NCI-H2081 (cell line): ENCODE data around the gene CDK2AP2.
"Not testable (repeated sequence)": the region's sequence is repeated elsewhere in the genome, so short reads cannot be mapped to it uniquely, and the experiment has no call there.

ENCODE experiments used
- DNase-seq, 2 experiments: peaks; one replicate each; lab custom pipeline; 2025; lab: John Stamatoyannopoulos, UW

Gene CDK2AP2

DNA sequence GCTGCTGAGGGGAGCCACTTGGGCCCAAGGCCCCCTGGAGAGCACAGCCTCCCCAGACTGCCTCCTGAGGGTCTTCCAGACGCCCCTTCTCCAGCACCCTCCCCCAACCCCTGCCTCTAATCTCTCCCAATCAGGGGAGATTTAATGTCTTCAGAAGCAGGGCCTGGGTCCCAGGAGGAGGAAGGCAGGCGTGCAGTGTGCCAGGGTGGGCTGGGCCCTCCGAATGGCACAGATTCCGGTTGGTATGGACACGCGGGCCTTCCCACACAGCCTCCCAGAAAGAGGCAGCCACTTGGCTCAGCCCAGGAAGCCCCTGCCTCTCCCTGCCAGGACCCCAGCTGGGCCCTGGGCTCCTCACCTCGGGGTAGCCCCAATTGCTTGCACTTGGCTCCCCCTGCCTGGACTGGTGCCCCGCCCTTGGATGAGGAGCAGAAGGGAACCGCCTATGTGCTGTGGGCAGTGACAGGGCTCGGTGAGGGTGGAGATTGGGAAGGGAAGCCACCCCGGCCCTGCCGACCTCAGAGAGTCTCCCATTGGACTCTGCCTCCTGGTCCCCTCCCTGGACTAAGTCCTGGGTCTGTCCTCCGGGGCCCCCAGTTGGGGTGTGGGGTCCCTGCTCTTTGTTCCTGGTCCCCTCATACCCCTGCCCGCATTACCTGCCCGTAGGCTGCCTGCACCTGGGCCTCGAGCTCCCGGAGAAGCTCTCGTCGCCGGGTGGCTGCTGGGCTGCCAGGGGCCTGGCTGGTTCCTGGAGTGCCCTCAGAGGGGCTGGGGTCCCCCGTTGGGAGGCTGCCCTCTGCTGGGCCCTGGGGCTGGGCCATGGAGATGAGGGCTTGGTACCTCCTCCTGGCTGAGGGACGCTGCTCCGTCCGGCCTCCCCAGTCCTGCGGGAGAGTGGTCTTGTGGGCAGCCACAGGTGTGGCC lies 15.9 kb upstream of the CDK2AP2 start:
- DNase-seq = no peak

DNA sequence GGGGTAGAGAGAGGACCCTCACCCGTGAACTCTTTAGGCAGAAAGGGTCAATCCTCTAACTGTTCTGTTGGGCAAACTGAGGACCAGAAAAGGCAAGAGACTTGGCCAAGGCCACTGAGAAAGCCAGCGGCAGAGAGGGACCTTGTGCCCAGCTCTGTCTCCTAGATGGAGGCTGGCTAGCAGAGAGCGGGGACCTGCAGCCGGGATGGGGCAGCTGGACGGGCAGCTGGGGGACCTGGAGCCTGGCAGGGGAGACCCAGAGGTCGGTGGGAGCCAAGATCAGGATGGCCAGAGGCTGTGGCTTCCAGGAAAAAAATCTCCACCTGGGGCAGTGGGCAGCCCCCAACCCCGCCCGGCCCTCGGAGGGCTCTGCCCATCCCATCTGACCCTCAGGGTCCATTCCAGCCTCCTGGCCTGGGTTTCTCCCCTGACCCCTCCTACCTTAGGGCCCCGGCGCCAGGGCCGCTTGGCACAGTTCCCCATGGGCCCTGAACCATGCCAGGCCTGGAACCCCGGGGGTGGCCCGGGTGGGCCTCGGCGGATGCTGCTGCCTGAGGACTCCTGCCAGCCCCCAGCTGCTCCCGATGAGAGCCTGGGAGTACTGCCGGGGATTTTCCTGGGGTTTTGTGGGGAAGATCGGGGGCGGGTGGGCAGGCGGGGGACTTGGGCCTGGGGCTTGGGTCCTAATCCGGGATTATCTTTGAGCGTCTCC lies 15.0 kb upstream of the CDK2AP2 start, which contains the start of gene CABP2:
Gene CABP2, minus strand, starts transcription at position 603 of the 712 bp plus-strand sequence. Its CDS starts 120 bp downstream, at position 483.
- DNase-seq = no peak

DNA sequence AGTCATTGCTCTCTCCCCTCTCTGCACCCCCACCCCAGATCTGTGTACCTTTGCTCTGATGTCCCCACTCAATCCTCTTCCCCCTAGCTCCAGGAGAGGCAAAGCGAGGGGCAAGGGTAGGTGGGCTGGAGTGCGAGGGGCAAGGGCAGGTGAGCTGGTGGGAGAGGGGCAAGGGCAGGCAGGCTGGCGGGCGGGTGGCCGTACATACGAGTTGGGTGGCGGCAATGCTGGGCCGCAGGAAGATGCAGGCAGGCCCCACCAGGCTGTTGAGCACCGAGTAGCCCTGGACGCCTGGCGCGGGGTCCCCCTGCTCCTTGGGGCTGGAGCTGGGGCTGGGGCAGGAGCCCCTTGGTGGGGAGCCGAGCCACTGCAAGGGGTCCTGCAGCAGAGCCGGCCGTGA lies 14.4 kb upstream of the CDK2AP2 start:
- no peak for DNase-seq

DNA sequence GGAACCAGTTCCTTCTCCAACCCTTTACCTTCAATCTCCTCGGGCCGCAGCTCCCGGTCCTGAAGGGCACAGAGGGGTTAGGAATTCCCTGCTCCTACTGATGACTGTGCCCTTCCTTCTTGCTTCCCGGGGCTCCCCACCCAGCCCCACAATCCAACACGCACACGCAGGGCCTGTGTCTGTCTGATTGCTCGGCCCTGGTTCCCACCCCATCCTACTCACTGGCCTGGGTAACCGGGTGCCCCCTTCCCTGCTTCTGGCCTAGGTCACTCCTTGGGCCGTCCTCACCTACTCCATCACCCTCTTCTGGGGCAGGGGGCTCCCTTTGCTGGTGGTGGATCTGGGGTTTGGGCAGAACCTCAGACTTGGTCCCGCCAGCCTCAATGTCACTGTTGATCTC lies 14.0 kb upstream of the CDK2AP2 start:
- DNase-seq = no peak

DNA sequence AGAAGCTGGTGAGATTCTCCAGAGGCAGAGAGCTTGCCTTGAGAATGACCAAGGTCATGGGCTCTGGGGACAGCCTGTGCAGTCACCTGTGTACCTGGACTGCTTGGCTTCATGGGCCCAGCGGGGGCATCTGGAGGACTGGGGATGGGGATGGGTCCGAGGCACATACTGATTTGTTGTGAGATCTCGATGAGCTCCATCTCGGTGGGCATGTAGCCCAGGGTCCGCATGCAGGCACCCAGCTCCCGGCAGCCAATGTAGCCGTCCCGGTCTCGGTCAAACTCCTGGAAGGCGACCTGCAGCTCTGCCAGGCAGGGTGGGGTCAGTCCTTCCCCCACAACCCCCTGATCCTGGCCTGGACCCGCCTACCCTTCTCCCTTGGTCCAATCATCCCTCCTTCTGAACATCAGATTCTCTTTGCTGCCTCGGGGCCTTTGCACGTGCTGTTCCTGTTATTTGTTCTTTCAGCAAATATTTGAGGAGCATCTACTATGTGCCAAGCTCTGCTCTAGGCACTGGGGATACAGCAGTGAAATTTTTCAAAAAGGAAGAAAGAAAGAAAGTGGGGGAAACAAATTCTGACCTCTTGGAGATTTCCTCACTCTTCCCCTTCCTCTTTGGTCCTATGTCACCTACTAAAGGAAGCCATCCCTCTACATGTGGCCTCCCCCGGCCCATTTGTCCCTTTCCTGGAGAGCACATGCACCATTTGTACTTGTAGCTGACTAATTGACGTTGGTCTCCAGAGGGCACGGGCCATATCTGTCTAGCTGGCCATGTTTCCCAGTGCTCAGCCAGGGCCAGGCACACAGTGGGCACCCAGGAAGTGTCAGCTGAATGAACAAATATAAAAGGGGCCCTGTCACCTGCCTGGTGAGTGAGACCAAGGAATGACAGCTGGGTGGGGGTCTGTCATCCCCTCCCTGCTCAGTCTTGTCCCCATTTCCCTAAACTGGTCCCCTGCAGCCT lies 13.2 kb upstream of the CDK2AP2 start:
- DNase-seq = no peak

DNA sequence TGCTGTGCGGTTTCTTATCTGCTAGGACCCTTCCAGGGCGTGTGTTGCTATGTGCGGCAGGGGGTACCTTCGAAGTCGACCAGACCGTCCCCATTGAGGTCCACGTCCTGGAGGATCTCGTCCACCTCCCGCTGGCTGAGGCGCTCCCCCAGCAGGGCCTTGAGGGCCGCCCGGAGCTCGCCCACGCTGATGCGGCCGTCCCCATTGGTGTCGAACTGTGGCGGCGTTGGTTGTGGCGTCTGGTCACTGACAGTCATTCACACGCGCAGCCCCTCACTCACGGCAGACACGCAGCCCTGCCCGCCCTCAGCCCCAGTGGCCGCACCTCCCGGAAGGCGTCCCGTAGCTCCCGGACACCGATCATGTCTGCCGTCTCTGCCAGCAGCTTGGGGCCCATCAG lies 11.8 kb upstream of the CDK2AP2 start:
- no peak for DNase-seq

DNA sequence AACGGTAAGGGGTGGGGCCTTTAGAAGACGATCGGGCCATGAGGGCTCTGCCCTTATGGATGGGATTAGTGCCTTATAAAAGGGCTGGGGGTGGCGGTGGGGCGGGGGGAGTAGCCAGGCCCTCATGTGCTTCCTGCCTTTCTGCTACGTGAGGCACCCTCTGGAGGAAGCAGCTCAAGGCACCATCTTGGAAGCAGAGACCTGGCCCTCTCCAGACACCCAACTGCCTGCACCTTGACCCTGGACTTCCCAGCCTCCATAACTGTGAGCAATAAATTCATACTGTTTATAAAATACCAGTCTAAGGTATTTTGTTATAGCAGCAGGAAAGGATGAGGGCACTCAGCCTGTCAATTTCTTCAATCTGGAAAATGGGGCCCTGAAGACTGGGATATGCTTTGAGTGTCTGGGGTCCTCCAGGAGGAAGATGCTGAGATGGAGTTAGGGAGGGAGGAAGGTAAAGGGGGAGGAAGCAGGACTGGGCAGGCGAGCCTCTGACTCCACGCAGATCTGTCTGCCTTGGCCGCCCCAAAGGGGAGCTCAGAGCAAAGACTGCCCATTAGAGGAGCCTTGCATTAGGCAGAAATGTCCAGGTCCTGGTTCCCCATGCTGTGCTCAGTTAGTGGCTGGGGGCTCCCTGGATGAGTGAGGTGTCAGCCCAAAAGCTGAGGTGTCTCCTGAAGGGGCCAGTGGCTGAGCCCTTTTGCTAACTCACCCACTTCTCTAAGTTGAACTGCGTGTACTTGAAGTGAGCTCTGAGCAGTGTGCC lies 10.0 kb upstream of the CDK2AP2 start:
- DNase-seq = no peak

DNA sequence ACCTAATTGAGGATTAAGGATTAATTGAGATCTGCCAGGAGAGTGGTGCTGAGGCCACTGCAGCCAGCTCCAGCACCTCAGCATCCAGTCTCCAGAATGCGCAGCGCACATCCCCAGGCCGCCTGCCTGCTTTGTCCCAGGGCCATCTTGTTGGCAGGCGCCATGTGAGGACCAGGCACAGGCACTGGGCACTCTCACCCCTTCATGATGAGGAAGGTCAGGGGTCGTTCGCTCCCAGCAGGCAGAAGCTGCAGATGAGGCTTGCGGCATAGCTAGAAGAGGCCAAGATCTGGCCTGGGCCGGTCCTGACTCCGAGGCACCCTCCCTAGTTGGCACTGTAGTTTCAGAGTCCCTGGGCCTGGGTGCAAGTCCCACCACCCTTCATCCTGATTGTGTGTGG lies 8.8 kb upstream of the CDK2AP2 start:
- no peak for DNase-seq

DNA sequence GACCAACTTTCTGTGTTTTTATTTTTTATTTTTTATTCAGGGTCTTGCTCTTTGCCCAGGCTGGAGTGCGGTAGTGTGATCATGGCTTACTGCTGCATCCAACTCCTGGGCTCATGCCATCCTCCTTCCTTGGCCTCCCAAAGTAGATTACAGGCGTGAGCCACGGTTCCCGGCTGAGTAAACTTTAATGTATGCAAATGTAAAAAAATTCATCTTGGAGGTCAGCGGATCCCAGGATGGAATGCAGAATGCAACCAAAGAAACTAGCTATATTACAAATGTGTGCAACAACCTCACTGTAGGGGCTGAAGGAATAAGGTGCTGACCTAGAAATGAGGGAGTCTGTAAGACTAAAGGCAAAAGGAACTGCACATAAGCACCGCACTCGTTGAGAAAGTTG lies 6.2 kb upstream of the CDK2AP2 start:
- no peak for DNase-seq

DNA sequence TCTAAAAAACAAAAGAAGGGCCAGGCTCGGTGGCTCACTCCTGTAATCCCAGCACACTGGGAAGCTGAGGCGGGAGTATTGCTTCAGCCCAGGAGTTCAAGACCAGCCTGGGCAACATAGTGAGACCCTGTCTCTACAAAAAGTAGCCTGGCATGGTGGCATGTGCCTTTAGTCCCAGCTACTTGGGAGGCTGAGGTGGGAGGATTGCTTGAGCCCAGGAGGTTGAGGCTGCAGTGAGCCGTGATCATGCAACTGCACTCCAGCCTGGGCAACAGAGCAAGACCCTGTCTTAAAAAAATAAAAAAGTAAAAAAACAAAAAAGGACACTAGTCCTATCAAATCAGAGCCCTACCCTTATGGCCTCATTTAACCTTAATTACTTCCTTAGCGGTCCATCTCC lies 3.6 kb upstream of the CDK2AP2 start:
- not testable (repeated sequence) for DNase-seq

DNA sequence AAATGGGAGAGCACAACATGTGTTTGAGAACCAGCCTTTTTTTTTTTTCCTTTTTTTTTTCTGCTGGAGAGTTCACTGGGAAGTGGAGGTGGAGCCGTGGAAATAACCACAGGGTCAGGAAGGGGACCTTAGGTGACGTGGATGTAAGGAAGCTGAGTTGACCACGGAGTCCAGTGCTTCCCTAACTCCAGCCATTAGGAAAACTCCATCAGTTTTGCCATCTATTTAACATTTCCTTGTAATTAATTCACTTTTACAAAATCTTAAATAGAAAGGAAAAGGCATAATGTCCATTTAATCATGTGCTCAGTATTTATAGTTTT lies 2.0 kb upstream of the CDK2AP2 start:
- DNase-seq = no peak

DNA sequence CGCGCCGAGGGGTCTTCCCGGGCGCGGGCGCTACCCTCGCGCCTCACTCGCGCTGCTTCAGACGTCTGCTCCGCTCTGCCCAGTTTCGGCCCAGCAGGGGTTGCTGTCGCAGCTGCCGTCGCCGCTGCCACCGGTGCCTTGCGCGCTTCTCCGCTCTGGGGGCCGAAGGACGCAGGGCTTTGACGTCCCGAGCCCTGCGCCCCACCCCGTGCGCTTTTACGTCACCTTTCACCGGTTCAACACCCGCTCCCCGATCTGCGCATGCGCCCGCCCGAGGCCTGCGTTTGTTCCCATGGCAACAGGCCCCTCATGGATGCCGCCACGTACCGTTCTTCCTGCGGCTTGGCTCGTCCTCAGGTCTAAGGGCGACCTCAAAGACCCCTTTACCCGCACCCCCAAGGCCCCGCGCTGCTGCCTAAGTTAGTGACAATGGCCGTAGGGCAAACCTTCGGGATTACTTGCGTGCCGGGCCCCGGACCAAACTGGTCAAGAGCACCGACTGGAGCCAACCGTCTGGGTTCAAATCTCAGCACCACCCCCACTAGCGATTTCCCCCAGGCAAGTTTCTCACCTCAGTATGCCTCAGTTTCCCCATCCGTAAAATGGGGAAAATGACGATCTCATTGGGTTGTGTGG lies 642 bp upstream of the CDK2AP2 start:
- DNase-seq = peak; percentile 95

DNA sequence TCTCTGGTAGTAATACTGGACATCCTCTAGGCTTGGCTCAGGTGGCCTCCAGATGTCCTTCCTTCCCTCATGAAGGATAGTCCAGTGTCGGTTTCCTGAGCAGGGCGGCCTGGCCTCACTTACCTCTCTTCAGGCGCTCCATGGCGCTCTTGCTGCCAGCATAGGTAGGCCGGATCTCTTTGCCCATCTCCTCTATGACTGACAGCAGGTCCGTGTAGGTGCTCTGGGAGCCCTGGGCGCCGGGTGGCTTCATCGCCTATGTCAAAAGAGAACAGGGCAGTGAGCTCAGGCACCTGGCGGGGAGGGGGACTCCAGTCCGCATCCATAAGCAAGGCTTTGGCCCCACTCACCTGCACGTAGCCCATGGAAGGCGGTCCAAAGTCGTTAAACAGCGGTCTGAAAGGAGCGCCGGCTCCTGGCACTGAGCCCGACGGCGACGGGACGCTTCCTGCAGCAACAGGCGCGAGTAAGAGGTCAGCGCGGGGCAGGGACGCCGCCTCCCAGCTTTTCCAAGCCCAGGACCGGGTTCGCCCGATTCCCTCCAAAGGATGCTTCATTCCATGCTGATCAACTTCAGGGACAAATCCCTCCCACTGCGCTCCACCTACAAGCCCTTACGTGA lies 609 bp downstream of the CDK2AP2 start:
- DNase-seq = no peak

DNA sequence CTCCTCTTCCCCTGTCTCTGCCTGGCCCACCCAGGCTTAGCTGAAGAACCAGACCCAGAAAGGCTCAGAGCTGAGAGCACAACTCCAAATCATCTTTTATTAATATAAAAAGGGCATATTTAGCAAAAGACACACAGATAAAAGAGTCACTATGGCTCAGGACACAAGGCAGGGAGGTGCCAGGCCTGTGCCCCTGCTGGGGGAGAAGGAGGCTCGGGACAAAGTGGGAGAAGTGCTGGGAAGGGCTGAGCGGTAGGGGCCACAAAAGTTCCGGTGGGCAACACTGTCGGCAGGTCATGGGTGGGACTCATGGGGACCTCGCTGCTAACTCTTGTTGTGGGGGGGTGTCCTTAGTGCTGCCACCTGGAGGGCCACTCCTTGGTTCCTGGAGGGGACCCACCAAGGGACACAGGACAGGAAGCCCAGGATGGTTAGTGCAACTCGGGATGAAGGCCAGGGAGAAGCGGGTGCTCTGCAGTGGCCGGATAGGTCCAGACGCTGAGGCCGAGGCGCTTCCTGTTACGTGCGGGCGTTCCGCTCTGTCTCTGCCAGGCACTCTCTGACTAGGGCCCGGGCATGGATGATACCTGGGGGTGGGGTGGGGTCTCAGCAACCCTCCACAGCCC lies 1.4 kb downstream of the CDK2AP2 start:
- DNase-seq = no peak

DNA sequence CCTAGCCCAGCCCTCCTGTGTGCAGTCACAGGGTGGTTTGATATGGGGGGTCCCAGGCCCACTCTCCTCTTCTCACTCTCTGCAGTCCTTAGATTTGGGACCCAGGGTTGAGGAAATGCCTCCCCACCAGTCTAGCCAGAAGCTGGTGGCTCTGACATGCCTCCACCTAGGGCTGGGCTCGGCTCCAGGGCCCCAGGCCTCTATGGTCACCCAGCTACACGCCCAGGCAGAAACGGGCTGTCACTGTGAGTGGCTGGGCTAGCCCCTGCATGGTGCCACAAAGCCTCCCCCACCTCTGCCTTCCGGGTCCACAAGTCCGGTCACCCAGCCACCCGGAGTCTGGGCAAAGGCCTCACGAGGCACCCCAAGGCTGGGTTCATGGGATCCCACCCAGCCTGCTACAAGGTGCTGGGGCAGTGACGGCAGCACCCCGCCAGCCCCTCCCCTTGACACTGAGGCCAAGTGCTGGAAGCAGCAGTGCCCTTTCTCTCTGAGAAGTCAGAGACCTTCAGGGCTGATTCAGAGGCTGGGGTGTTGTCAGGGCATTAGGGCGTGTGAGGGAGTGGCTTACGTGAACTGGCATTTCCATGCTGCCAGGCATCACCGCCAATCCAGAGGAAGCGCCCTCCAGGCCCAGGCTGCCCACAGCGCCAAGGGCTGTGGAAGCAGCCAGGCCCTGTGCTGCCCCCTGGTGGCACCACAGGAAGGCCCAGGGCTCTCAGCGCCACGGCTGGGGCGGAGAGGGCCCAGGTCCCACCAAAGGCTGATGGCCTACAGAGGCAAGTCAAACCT lies 2.2 kb downstream of the CDK2AP2 start:
- peak; percentile 76 to 84 for DNase-seq

DNA sequence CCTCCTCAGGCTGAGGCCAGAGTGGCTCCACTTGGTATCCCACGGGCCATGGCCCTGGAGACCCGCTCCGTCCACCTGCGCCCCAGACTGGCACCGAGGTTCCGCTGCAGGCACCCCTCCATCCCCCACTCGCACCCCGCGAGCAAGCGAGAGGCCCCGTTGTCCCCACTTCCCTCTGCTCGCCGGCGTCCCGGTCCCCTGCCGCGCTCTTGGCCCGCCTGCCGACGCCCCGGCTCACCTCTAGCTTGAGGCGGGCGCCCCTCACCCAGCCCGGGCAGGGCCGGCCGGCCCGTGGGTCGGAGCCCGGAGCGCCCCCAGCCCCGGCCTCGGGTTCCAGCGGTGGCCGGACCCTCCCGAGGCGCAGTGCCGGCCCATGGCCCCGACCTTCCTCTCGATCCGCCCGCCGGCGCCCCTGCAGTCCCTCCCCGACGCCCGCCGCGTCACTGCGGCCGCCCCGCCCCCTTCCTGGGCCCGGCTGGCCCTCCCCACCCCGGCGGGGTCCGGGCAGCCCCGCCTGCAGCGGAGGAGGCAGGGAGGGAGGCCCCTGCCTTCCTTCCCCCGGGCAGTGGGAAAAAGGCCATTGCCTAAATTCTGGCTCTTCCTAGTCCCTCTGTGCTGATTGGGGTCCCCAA lies 2.9 kb downstream of the CDK2AP2 start, which contains the start of gene PITPNM1:
Gene PITPNM1, minus strand, starts transcription at position 414 of the 632 bp plus-strand sequence. CDS start 1,183 bp downstream, outside the sequence.
- peak; percentile 8 to 13 for DNase-seq

DNA sequence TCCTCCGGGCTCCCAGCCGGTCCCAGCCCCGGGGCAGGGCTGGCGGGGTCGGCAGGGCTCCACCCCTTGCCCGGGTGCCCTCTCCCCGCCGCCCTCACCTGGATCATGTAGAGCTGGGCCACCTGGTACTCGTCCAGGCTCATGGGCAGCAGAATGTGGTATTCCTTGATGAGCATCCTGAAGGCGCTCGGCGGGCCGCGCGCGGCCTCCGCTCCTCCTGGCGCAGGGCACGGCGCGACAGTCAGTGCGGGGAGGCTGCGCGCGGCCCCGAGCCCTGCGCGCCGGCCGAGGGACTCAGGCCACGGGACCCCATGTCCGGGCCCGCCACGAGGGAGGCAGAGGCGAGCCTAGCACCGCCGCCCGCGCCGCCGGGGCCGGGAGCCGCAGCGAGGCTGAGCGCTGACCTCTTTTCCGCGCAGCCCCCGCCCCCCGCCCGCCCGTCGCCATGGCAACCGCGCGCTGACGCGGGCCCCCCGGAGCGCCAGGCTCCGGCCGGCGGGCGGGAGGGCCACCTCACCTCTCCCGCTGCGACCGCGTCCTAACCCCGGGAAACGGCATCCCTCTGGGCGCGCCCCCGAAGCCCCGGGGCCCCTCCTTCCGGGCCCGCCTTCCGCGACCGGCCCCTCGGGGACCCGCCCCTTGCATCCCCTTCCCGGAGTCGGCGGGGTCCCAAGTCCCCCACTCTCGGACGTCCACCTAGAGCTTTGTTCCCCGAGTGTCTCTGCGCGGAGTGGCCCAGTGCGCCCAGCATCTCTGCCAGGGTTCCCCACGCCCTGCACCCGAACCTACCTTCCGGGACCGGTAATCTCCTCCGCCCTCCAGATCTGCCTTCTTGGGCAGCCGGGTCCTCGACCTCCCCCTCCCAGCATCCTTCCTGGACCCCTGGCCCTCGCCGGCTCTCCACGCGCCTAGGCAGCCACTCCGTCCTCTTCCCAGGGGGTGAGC lies 3.7 kb downstream of the CDK2AP2 start:
- DNase-seq = peak in 1 of 2 experiments; percentile 3
